Measurements from ENCODE around the gene HAUS7.
A peak's percentile ranks its signal among the peaks of the same experiment; 100 is the strongest.

The HAUS7 gene

DNA sequence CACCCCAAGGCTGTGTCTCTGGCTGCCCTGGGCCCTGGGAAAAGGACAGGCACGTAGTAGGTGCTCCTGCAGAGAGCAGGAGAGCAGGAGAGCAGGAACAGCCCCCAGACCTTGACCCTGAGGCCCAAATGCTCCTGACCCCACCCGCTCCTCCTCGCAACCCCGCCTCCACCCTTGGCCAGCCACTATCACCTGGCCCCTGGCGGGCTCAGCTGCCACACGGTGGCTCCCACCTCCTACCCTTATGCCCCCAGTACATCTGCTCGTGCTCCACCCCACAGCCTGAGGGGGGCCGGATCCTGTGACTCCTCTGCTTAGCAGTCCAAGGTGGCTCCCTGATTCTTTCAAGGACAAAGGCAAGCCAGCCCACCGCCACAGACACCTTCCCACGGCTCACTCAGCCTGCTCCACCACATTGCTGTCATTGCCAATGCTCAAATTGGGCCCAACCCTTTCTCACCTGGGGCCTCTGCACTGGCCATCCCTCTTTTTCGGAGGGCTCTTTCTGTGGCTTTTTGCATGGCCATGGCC, 5.4 kb upstream of the HAUS7 start:
- DNase-seq = no peak

DNA sequence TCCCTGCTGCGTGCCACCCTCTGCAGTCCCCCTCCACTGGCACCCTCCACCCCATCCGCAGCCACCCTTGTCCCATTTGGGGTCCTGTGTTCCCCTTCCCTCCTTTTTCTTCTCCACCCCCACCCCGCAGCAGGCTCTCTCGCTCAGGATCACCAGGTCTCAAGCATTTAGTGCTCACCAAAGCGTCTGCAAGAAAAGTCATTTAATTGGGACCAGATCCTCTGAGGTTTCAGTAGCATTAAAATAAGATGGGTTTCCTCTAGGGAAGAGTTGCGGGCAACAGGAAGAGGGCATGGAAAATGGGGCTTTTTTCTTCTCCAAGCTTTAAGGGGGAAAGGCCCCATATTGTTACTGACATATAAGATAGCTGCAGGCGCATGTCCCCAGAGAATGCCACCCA, 4.9 kb upstream of the HAUS7 start:
- DNase-seq = no peak

DNA sequence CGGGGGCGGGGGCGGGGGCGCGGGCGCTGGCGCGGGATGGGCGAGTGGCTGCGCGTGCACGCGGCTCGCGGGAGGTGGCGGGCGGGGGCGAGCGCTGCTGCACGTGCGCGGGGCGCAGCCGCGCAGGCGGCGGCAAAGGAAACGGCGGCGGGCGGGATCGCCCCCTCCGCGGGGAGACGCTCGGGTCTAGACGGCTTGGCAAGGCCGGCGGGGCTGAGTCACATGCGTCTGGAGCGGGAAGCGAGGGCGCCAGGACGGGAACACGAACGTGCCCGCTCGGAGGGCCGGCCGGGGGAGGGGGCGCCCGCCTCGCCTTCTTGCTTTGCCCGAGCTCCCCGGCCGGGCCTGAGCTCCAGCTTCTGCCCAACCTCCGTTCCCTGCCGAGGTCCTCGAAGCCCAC, 4.3 kb upstream of the HAUS7 start:
- no peak for DNase-seq

DNA sequence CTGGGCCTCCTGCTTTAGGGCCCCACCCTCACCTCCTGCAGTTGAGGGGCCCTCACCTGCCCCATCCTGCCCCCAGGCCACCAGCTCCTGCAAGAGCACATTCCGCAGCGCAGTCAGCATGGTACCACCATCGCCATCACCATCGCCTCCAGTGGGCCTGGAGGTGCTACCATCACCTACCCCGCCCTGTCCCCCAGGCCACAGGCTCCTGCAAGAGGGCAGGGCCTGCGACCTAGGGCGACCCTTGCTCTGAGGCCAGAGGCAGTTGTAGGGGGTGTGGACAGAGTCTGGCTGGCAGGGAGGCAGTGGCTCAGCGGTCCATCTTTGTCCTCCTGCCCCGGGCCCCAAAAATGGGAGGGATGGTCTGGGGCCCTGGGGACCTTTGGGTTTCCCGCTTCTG, 3.9 kb upstream of the HAUS7 start:
- DNase-seq = no peak

DNA sequence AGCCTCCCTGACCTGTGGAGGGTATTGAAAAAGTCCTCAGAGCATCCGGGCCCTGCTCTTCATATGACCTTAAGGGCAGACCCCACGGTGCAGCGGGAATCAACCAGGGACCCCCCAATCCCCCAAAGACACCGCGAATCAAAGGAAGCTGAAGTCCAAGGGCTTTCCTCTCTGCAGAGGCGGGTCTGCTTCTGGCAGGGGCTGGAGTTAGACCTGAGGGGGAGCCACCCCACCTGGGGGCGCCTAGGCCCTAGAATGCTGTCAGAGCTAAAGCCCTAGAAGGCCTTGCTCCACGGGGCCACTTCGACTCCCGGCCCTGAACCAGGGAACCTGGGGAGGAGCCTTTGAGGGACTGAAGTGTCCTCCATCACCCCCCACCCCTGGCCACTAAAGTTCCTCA, 2.8 kb upstream of the HAUS7 start:
- DNase-seq = no peak

DNA sequence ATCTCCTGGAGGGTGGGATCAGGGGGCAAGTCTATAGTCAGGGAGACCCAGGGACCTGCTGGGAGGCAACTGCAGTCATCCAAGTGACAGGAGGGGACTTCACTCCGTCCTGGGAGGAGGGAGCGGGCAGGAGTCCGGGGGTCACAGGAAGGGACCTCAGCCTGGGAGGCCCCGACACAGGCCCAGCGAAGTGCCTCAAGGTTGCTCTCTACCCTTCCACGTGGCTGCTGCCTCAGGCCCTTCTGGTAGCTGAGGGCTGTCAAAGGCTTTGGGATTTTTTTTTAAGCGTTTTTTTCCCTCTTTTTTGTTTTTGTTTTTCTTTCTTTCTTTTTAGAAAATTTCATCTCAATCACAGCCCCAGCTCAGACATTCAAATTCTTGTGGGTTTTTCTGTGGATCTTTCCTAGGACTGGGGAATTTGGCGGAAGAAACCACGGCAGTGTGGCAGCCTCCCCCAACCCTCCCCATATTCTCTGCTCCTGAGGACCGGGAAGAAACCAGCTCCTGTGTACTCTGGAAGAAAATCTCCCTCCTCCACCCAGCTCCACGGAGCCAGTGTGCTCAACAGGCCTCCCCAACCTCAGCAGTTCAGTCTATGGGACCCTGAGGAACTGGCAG, 1.4 kb upstream of the HAUS7 start:
- no peak for DNase-seq

DNA sequence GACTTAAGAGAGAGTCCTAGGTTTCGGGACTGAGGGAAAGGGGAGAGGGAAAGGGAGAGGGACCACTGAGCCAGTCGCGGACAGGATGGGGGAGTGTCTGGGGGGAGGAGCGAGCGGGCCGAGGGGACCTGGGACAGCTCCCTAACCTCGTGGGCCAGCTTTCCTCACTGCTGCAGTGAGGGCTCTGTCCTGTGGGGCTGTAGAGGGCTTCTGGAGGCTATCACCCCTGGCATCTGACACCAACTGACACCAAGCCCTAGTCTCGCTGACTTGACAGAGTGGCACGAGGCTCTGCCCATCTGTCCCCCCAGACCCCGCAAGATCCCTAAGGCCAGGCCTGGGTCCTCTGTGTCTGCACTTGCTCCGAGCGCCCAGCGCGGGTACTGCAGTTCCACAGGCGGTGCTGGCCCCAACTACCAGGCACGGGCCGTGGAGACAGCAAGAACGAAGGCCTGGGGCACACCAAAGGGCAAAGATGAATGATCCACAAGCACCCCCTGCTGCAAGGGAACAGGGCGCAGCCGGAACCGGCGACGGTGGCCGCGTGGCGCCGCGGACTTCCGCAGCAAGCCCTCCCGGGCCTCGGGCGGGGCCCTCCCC, 465 bp downstream of the HAUS7 start:
- peak; percentile 3 to 13 for DNase-seq

DNA sequence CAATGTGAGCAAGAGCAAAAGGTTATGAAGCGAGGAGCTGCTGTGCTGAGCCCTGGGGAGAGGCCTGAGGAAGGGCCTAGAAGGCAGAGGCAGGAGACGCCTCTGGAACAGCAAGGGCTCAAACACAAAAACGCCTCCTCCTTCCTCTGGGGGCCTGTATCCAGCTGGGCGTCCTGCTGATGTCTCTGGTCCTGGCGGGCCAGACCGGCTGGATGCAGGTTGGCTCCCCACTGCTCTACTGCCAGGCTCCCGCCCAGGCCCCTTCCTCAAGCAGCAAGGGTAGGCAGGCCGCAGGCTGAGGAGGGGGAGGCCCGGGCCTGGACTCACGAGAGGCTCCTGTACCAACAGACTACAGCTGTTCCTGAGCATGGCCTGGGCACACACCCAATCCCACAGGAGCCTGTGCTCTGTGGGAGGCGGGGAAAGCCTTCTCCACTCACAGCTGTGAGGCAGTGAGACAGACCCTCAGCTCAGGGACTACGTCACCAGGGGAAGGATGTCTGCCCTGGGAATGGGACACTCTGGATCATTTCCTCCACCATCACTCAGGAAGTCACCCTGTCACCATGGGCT, 2.3 kb downstream of the HAUS7 start:
- DNase-seq = no peak

DNA sequence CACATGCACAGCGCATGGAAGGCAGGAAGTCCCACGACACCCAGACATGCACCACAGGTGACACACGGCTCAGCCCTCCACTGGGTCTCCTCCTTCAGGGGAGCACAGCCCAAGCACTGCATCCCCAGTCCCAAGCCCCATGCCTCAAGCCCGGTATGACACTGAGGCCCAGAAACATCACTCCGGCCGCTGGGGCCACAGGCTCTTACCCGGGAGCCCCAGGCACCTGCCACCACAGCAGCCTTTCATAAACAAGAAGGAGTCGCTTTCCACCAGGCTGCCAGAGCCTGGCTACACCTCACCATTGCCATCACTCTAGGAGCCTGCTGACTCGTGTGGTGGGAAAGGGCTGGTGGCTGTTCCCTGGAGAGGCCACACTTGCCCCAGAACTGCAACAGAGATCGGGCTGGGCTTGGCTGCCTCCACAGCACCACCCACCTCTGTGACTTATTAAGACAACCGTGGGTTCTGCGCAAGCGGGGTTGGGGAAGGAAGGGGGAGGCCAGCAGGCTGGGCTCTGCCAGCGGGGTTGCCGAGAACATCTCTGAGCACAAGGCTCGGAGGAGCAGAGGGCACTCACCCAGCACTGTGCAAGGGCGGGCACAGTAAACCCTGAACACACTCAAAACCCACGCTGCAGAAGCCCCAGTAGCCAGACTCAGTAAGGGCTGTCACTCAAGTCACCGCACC, 4.5 kb downstream of the HAUS7 start:
- DNase-seq = no peak

DNA sequence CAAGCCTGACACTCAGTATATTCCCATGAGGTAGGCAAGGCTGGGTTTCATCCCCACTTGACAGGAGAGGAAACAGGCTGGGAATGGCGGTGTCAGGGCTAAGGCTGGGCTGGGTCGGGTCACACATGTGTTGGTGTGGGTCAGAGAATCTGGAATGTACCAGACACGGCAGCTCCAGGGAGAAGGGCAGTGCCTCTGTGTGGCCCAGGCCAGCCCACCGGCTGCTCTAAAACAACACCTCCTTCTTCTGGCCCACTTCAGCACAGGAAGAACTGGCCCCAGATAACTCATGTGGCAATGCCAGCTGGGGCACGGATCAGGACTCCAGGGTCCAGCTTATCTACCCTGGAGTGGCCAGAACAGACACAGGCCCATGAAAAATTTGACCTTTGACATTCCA, 6.3 kb downstream of the HAUS7 start:
- DNase-seq = no peak

DNA sequence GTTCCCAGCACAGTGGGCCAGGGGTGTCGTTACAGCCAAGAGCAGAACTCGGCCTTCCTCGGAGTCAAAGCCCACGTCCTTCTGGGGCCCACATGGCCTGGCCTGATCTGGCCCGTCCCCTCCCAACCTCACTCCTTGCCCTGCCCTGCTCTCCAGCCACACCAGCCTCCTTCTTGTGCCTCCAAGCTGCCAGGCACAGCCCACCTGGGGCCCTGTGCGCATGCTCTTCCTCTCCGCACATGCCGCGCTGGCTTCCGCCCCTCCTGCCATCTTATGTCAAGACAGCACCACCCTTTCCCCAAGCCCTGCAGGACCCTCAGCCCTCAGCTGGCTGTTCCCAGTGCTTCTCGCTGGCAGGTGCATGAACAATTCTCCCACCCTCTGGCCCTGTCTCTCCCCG, 6.8 kb downstream of the HAUS7 start:
- DNase-seq = no peak

DNA sequence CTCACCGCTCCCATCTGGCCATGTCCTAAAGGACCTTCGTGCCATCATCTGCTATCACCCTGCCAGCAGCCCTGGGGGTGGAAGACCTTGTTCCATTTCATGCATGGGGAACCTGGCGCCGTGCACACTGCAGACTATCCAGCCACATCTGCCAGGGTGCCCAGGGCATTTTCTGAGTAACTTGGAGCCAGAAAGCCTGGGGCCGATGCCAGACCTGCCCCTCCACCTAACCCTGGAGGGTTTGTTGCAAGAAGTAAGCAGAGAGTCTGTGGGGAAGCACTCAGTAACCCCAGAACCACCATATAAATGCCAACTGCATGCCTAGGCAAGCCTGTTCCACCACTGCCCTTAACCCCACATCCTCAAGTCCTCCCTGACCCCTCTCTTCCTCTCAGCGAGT, 7.3 kb downstream of the HAUS7 start:
- no peak for DNase-seq

DNA sequence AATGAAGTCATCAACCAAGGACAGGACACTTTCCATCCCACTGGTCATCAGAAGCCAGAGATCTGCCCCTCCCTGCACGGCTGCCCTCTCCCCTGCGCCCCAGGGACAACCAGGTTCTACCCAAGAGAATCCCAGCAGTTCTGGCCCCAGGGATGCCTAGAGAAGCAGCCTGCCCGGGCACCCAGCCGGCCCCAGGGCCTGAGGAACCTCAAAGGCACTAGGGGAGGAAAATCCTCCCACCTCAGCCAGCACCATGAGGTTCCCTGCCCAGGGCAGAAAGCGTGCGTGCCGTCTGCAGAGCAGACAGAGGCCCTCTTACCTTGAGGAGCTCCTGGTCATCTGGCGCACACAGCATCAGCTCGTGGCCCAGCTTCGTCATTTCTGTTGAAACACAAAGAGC, 8.1 kb downstream of the HAUS7 start:
- DNase-seq = no peak

DNA sequence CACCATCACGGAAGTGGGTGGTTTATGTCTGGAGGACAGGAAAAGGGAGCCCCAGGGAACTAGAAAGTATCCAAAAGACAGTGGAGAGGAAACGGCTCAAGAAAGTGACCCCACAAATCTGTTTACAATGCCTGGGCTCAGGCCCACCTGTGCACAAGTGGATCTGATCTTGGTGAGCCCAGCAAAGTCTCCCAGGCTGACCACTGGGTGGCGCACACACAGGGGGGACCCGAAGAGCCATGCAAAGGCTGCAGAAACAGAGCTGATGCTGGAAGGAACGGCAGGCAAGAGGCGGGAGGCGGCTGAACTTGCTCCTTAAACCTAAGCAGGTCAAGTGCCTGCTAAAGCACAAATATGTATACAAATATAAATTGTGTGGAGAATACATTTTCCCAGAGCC, 9.6 kb downstream of the HAUS7 start:
- peak; percentile 19 to 29 for DNase-seq

DNA sequence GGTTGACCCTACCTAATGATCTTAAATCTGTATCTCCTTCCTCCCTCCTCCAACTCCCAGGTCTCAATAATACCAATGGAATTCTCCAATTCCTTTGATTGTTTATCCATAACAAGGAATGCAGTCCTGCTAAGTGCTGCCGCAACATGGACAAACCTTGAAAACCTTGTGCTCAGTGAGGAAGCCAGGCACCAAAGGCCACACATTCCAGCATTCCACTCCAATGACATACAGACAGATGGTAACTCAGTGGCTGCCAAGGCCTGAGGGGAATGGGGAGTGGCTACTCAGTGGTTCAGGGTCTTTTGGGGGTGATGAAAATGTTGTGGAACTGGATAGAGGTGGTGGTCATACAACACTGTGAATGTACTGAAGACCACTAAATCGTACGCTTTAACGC, 10.4 kb downstream of the HAUS7 start:
- DNase-seq = no peak

DNA sequence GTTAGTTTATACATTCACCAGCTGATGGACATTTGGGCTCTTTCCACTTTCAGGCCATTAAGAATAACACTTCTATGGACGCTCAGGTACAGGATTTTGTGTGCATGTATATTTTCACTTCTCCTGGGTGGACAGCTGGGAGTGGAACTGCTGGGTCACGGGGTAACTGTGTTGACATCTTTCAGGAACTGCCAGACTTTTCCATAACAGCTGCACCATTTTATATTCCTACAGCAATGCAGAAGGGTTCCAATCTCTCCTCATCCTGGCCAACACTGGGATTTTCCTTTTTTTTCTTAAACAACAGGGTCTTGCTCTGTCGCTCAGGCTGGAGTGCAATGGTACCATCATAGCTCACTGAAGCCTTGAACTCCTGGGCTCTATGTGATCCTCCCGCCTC, 11.9 kb downstream of the HAUS7 start:
- DNase-seq = no peak

DNA sequence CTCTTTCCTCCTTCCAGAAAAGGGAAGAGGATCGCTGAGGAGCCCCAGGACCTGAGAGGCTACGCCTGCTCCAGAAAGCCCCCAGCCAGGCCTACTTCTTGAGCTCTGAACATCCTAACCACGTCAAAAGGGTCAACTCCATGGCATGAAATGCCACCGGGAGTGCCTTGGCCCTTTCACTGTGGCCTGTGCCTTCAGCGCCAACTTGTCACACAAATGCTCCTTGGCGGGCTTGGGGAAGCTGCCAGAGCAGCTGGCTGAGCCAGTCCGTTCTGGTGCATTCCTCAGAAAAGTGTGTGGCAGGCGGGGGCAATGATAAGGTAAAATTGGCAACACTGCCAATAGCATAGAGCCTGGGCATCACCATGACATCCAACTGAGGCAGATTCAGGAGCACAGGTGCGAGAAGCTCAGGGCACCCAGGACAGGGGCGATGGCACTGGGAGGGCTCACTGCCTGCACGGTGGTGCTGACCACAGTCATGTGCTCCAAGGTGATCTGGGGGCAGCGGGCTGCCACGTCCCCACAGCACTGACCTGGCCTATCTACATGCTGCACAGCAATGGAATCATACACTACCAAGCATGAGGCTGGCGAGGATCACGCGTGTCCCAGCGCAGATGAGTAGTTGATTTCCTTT, 12.4 kb downstream of the HAUS7 start:
- DNase-seq = no peak

DNA sequence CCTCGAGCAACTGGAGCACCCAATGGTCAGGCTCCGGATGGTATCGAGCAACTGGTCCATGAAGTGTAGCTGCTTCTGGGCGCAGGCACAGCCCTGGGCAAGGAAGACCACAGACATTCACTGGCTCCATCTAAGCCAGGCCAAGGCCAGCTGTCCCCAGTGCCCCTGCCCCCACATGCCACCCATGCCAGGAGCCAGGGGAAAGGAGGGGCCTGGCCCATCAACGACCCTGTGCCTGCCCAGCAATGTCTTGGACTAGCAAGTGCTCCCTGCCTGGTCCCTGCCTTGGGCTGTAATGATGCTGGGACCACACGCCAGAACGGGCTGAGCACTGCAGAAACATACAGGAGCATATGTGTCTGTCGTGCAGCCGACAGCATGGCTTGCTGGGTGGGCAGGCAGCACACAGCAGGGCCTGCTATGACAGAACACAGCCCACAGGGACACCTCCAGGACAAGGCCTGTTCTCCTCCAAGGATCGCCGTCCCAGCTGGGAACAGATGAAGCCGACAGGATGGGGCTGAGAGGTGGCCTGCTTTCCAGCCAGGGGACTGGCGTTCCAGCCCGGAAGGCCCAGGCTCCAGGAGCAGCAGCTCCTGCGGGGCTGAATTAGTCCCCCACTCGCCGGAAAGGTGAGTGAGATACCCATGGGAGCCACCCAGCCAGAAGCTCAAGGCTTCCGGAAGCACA, 13.1 kb downstream of the HAUS7 start:
- DNase-seq = no peak

DNA sequence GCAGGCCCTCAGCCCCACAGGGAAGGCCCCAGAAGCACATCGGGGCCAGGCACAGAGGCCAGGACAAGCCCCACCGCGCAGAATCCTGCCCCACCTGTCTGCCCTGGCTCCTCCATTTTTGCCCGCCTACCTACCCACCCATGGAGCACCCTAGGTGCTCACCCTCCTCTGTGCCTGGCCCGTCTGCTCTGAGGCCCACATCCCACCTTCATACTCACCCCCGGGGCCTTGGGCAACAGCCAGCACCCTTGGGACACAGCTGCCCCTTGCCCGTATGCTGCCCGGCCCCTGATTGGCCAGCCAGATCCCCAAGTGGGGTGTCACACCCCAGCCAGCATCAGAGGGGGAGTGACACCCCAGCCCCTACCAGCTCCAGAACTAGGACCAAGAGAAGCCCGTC, 13.7 kb downstream of the HAUS7 start:
- DNase-seq = no peak

DNA sequence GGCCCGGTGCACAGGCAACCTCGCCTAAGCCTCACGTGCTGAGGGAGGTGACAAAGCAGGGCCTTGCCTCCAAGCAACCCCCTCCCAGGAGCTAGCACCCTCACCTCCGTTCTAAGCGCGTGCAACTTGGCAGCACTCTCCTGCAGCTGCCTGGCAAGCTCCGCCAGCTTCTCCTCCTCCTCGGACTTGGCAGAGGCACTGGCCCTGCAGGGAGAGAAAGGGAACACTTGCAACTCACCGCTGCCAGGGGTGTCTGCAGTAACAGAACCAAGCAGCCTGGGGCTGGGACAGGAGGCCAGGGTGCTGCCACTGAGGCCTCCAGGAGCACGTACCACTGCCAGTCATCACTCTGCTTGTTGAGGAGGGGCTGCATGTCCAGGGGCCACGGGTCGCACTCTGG, 14.2 kb downstream of the HAUS7 start:
- no peak for DNase-seq

DNA sequence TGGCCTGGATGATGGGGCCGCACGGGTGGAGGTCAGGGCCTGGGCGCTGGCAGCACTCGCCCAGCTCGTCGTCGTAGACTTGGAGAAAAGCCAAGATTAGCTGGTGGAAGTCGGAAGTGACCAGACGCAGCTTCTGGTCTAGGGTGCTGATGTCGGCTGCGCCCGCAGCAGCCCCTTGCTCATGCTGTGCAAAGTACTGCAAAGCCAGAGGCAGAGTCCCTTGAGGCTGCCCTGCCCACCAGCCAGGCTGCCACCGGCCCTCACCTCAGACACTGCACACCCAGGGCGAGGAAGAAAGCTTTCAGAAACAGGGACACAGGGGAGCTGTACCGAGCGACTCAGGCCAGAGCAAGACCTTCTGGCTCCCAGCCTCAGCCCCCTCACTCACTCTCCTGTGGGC, 14.8 kb downstream of the HAUS7 start:
- no peak for DNase-seq

DNA sequence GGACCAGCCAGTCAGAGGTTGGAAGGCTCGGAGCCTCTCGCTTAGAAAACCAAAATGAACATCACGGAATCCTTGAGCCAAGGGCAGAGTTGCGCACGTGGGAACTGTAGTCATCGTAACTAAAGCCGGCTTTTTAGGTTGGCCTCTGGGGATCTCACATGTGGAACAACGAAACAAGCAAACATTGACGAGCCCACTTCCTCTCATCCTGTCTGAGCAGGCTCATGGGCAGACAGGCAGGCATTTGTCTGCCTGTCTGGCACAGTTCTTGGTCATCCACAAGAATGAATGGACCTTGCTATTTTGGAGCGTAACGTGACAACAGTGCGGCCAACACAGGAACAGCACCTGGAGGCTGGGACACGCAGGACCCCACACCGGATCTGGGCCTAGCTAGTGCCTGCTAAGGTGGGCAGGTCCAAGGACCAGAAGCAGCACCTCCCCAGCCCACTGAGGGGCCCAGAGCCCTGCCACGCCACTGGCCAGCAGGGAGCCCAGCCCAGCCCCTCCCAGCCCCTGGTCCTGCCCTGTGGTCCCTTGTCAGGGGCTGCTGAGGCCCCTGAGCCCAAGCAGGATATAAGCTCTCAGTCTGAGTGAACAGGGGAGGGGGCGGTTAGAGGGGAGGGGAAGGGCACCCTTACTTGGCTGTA, 15.3 kb downstream of the HAUS7 start:
- DNase-seq = no peak

DNA sequence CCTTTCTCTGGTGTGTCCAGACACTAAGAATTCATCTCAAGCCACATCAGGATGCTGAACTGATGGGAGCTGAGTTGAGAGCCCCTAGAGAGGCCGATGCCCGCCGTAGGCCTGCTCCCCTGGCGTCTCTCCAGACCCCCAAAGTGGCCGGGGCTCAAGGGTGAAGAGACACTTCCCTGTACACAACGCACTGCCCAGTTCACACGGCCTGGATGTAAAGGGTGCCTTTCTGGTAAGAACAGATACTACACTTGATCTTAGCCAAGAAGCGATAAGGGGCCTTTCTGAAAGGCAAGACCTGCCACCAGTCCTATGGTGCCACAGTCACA, 19.5 kb downstream of the HAUS7 start:
- DNase-seq = no peak

Data from AML-193 (cell line).